Transverse colon (tissue), 4 donors: ENCODE results near the gene MDP1.

Experiments used
- CTCF ChIP-seq, 5 experiments: fragments of 200-600 bp in 3 of 5; fragments of 450-650 bp in 2 of 5; sonication (generic) in 3 of 5; IDR thresholded peaks; 1 replicate in 2 of 5; 2 replicates in 3 of 5; pipeline ENCODE4 v1.5.1; 2016 to 2017; ENCODE audit warnings: antibody characterized with exemption in 5 of 5, inconsistent platforms in 3 of 5, mild to moderate bottlenecking in 2 of 5, moderate library complexity in 1 of 5
- EP300 ChIP-seq: sonication (generic); formaldehyde crosslinking; IDR thresholded peaks from one replicate; pipeline ENCODE4 v1.6.1; 2017; ENCODE audit warnings: antibody characterized with exemption, low read depth
- POLR2A ChIP-seq: fragments of 450-650 bp; IDR thresholded peaks from one replicate; pipeline ENCODE4 v1.6.1; 2016; ENCODE audit warnings: antibody characterized with exemption, mild to moderate bottlenecking, moderate library complexity
- POLR2AphosphoS5 ChIP-seq, 3 donors: sonication (generic); formaldehyde crosslinking; IDR thresholded peaks; one replicate each; pipeline ENCODE4 v1.6.1; 2016; ENCODE audit warnings: antibody characterized with exemption in 3 of 3

GRCh38 chr14:24254630-24255392, 38.9 kb upstream of the MDP1 start:
- TF ChIP-seq POLR2AphosphoS5 (IDR thresholded peaks at IDR 0.05), result no peak
- no peak for TF ChIP-seq CTCF (IDR thresholded peaks at IDR 0.05)
- TF ChIP-seq EP300, result no peak
- no peak for TF ChIP-seq POLR2A
